HUES64 (cell line): ENCODE data around the gene PRSS8. TPM values are rescaled to one million over a fixed set of nuclear protein-coding genes. Genes with fewer than 3 reads are reported as not detected.
"Not testable (repeated sequence)": the region's sequence is repeated elsewhere in the genome, so short reads cannot be mapped to it uniquely, and the experiment has no call there.

Source experiments
- H3K27ac ChIP-seq: 2 replicates; pipeline ENCODE4 v1.7.0; 2013; ENCODE audit warnings: low read depth, low read length, inconsistent platforms
- H3K27me3 ChIP-seq: 2 replicates; pipeline ENCODE4 v1.6.1; 2013; ENCODE audit warnings: mild to moderate bottlenecking, low read length; ENCODE audit not compliant: insufficient read depth
- H3K36me3 ChIP-seq: 2 replicates; pipeline ENCODE4 v1.6.1; 2013; ENCODE audit warnings: mild to moderate bottlenecking, low read length; ENCODE audit not compliant: insufficient read depth
- H3K4me1 ChIP-seq: 2 replicates; pipeline ENCODE4 v1.6.1; 2013; ENCODE audit warnings: mild to moderate bottlenecking, low read length, moderate library complexity; ENCODE audit not compliant: insufficient read depth
- H3K4me3 ChIP-seq: 2 replicates; pipeline ENCODE4 v1.5.1; 2013; ENCODE audit warnings: mild to moderate bottlenecking, low read length, moderate library complexity
- H3K9ac ChIP-seq: 2 replicates; pipeline ENCODE4 v1.6.1; 2013; ENCODE audit warnings: mild to moderate bottlenecking, low read depth, low read length
- H3K9me3 ChIP-seq: 2 replicates; pipeline ENCODE4 v1.6.1; 2013; ENCODE audit warnings: low read depth, low read length; ENCODE audit not compliant: insufficient read depth
- WGBS: fragments of 150-250, 120-280 bp; methylation state at CpG from one replicate; pipeline ENCODE4 v1.1.7; 2013; ENCODE audit warnings: missing lambda C conversion rate; 5-methylcytosine and 5-hydroxymethylcytosine counted together
- polyA plus RNA-seq, 2 experiments: library from polyadenylated mRNA; stranded (reverse); fragments of 50-300 nt; gene quantifications; one replicate each; pipeline ENCODE4 v1.2.3, GENCODE V29; 2013

The PRSS8 gene
- 35.2 TPM for polyA plus RNA-seq (2013, experiment 1 of 2)
- 48.5 TPM for polyA plus RNA-seq (2013, experiment 2 of 2)

- peak within 1 kb of the TSS; percentile 80 for H3K9ac ChIP-seq
- no peaks in the 10 kb centered on the region for H3K27me3 ChIP-seq
- 29% methylated on average over 22 of the region's 22 CpGs for WGBS
- peak within 1 kb of the TSS; percentile 75 for H3K4me3 ChIP-seq
- peak within 1 kb of the TSS; percentile 96 for H3K27ac ChIP-seq
- H3K4me1 ChIP-seq = peaks cover 38% of the 10 kb centered on the region
- peaks cover 21% of the 10 kb centered on the region for H3K36me3 ChIP-seq
- no peaks in the 10 kb centered on the region for H3K9me3 ChIP-seq
These were observed at the start of gene PRSS8 for GRCh38 chr16:31135535-31136286. Gene PRSS8 (minus strand): TSS chr16:31135727. CDS start chr16:31135498, 229 bp downstream.

- 97% methylated on average over 14 of the region's 14 CpGs for WGBS
- H3K27ac ChIP-seq = no peak overlapping the region
These were observed 49.4 kb upstream of the PRSS8 start for GRCh38 chr16:31184888-31185287.

GRCh38 chr16:31183432-31184428 lies 48.2 kb upstream of the PRSS8 start:
- Histone ChIP-seq H3K27me3 (no peaks in the 10 kb centered on the region), H3K36me3 (peaks cover 76% of the 10 kb centered on the region), H3K4me1 (peaks cover 9% of the 10 kb centered on the region), H3K9me3 (no peaks in the 10 kb centered on the region), H3K4me3 (peak overlapping the region; percentile 88), H3K9ac (no peak overlapping the region), H3K27ac (no peak overlapping the region)
- WGBS = 96% methylated on average over 10 of the region's 10 CpGs

More at GRCh38 chr16:31184888-31185287, 49.4 kb upstream of the PRSS8 start:
- no peak overlapping the region for H3K4me3 ChIP-seq
- no peaks in the 10 kb centered on the region for H3K9me3 ChIP-seq
- peaks cover 5% of the 10 kb centered on the region; the same call in 1 of the 2 replicates for H3K4me1 ChIP-seq
- peaks cover 87% of the 10 kb centered on the region for H3K36me3 ChIP-seq
- H3K27me3 ChIP-seq = no peaks in the 10 kb centered on the region
- no peak overlapping the region for H3K9ac ChIP-seq

- Histone ChIP-seq H3K9ac (peak overlapping the region; percentile 99; the same call in 1 of the 2 replicates), H3K27me3 (no peaks in the 10 kb centered on the region), H3K36me3 (peaks cover 62% of the 10 kb centered on the region), H3K4me3 (peak overlapping the region; percentile 88), H3K27ac (no peak overlapping the region), H3K4me1 (peaks cover 12% of the 10 kb centered on the region), H3K9me3 (no peaks in the 10 kb centered on the region)
- 35% methylated on average over 7 of the region's 7 CpGs for WGBS
These were observed 46.9 kb upstream of the PRSS8 start for GRCh38 chr16:31182391-31182790.

- peaks cover 12% of the 10 kb centered on the region for H3K4me1 ChIP-seq
- 1% methylated on average over 30 of the region's 31 CpGs for WGBS
These were observed 45.7 kb upstream of the PRSS8 start for GRCh38 chr16:31181102-31181830.

GRCh38 chr16:31179747-31180459 lies 44.4 kb upstream of the PRSS8 start, which contains the start of gene FUS:
Gene FUS (plus strand): TSS chr16:31180139. CDS start chr16:31180215, 76 bp downstream.
- Histone ChIP-seq H3K36me3 (peaks cover 37% of the 10 kb centered on the region), H3K4me1 (peaks cover 12% of the 10 kb centered on the region), H3K9ac (peak within 1 kb of the TSS; percentile 99), H3K4me3 (peak within 1 kb of the TSS; percentile 88), H3K27me3 (no peaks in the 10 kb centered on the region), H3K27ac (peak within 1 kb of the TSS; percentile 96), H3K9me3 (no peaks in the 10 kb centered on the region)
- WGBS = under 1% methylated on average over 69 of the region's 69 CpGs

More at GRCh38 chr16:31181102-31181830, 45.7 kb upstream of the PRSS8 start:
- Histone ChIP-seq H3K27ac (peak overlapping the region; percentile 96), H3K27me3 (no peaks in the 10 kb centered on the region), H3K36me3 (peaks cover 51% of the 10 kb centered on the region), H3K9me3 (no peaks in the 10 kb centered on the region), H3K9ac (peak overlapping the region; percentile 99), H3K4me3 (peak overlapping the region; percentile 88)

GRCh38 chr16:31179219-31179746 lies 43.8 kb upstream of the PRSS8 start:
- Histone ChIP-seq H3K9ac (peak overlapping the region; percentile 99), H3K36me3 (peaks cover 31% of the 10 kb centered on the region), H3K4me1 (peaks cover 12% of the 10 kb centered on the region), H3K4me3 (peak overlapping the region; percentile 88), H3K9me3 (no peaks in the 10 kb centered on the region), H3K27ac (peak overlapping the region; percentile 96), H3K27me3 (no peaks in the 10 kb centered on the region)
- 4% methylated on average over 27 of the region's 27 CpGs for WGBS

- no peak overlapping the region for H3K27ac ChIP-seq
- H3K27me3 ChIP-seq = no peaks in the 10 kb centered on the region
- peaks cover 10% of the 10 kb centered on the region for H3K36me3 ChIP-seq
- H3K4me3 ChIP-seq = no peak overlapping the region
- peaks cover 7% of the 10 kb centered on the region for H3K4me1 ChIP-seq
- 93% methylated on average over 3 of the region's 3 CpGs for WGBS
- H3K9ac ChIP-seq = no peak overlapping the region
- no peaks in the 10 kb centered on the region for H3K9me3 ChIP-seq
These were observed 41.6 kb upstream of the PRSS8 start for GRCh38 chr16:31177136-31177535.

- not testable (repeated sequence) for H3K9ac ChIP-seq, H3K9me3 ChIP-seq, H3K27ac ChIP-seq, H3K27me3 ChIP-seq, H3K4me3 ChIP-seq, H3K36me3 ChIP-seq, H3K4me1 ChIP-seq
- no CpG with 5 or more reads among the region's 2 CpGs for WGBS
These were observed 34.5 kb upstream of the PRSS8 start for GRCh38 chr16:31170048-31170447.

- H3K4me3 ChIP-seq = no peak overlapping the region
- H3K9me3 ChIP-seq = no peaks in the 10 kb centered on the region
- WGBS = 90% methylated on average over 1 of the region's 2 CpGs
- H3K36me3 ChIP-seq = no peaks in the 10 kb centered on the region
- H3K27me3 ChIP-seq = no peaks in the 10 kb centered on the region
- no peak overlapping the region for H3K9ac ChIP-seq
- H3K27ac ChIP-seq = no peak overlapping the region
- no peaks in the 10 kb centered on the region for H3K4me1 ChIP-seq
These were observed 33.3 kb upstream of the PRSS8 start for GRCh38 chr16:31168848-31169247.
